Neural crest cell (in vitro differentiated cells): ENCODE data around the gene EIF4G3. TPM values are rescaled to one million over a fixed set of nuclear protein-coding genes. Genes with fewer than 3 reads are reported as not detected.
"Not testable (repeated sequence)": the region's sequence is repeated elsewhere in the genome, so short reads cannot be mapped to it uniquely, and the experiment has no call there.

ENCODE experiments used
- DNase-seq: peaks from one replicate; pipeline ENCODE4 v3.0.0; 2021; ENCODE audit warnings: low read depth, mixed read lengths, low spot score
- H3K27ac Mint-ChIP-seq: one replicate; pipeline ENCODE4 v1.8.0; 2021; ENCODE audit warnings: mild to moderate bottlenecking, mixed read lengths; ENCODE audit not compliant: unreplicated experiment
- H3K27me3 Mint-ChIP-seq: 2 replicates; pipeline ENCODE4 v1.8.0; 2021; ENCODE audit warnings: low read depth, mild to moderate bottlenecking, mixed read lengths
- H3K36me3 Mint-ChIP-seq: 2 replicates; pipeline ENCODE4 v1.8.0; 2021; ENCODE audit warnings: low read depth, mild to moderate bottlenecking, mixed read lengths
- H3K4me1 Mint-ChIP-seq: 2 replicates; pipeline ENCODE4 v1.8.0; 2021; ENCODE audit warnings: mixed read lengths
- H3K4me3 Mint-ChIP-seq: one replicate; pipeline ENCODE4 v1.8.0; 2021; ENCODE audit warnings: mild to moderate bottlenecking, mixed read lengths
- H3K9me3 Mint-ChIP-seq: 2 replicates; pipeline ENCODE4 v1.8.0; 2021; ENCODE audit warnings: mixed read lengths
- CTCF ChIP-seq: fragments of 200-600 bp; sonication (generic); conservative IDR thresholded peaks from 2 replicates; pipeline ENCODE4 v1.5.0; 2021; ENCODE audit warnings: antibody characterized with exemption, mild to moderate bottlenecking
- total RNA-seq: library from RNA; stranded (reverse); gene quantifications from 2 replicates; pipeline ENCODE4 v1.2.1, GENCODE V29; 2021

The EIF4G3 gene
- total RNA-seq, 1 donor from 2014 or later: 97.5 TPM

- Mint-ChIP-seq H3K4me3 (no peak overlapping the region), H3K27me3 (no peaks in the 10 kb centered on the region), H3K9me3 (no peaks in the 10 kb centered on the region), H3K27ac (no peak overlapping the region), H3K36me3 (no peaks in the 10 kb centered on the region), H3K4me1 (peaks cover 6% of the 10 kb centered on the region)
- DNase-seq: no peak
- TF ChIP-seq CTCF: no peak
Measured at GRCh38 chr1:20921285-20921684, 255.4 kb downstream of the EIF4G3 start.

GRCh38 chr1:20913242-20913641, 263.5 kb downstream of the EIF4G3 start:
- H3K36me3 Mint-ChIP-seq: peaks cover 10% of the 10 kb centered on the region
- no peak overlapping the region for H3K27ac Mint-ChIP-seq
- H3K4me3 Mint-ChIP-seq: no peak overlapping the region
- H3K9me3 Mint-ChIP-seq: no peaks in the 10 kb centered on the region
- no peak for DNase-seq
- no peaks in the 10 kb centered on the region for H3K27me3 Mint-ChIP-seq
- peaks cover 3% of the 10 kb centered on the region for H3K4me1 Mint-ChIP-seq
- no peak for TF ChIP-seq CTCF

GRCh38 chr1:20907526-20907925, 269.2 kb downstream of the EIF4G3 start:
- not testable (repeated sequence) for H3K4me3 Mint-ChIP-seq, H3K36me3 Mint-ChIP-seq, H3K4me1 Mint-ChIP-seq

GRCh38 chr1:20903437-20903836, 273.3 kb downstream of the EIF4G3 start:
- no peaks in the 10 kb centered on the region for H3K27me3 Mint-ChIP-seq
- no peak for TF ChIP-seq CTCF
- H3K27ac Mint-ChIP-seq: no peak overlapping the region
- no peaks in the 10 kb centered on the region for H3K4me1 Mint-ChIP-seq
- no peak for DNase-seq
- no peak overlapping the region for H3K4me3 Mint-ChIP-seq
- H3K9me3 Mint-ChIP-seq: no peaks in the 10 kb centered on the region
- H3K36me3 Mint-ChIP-seq: peaks cover 3% of the 10 kb centered on the region

More at GRCh38 chr1:20907526-20907925, 269.2 kb downstream of the EIF4G3 start:
- not testable (repeated sequence) for H3K27me3 Mint-ChIP-seq, DNase-seq, H3K27ac Mint-ChIP-seq, H3K9me3 Mint-ChIP-seq

GRCh38 chr1:20900056-20900455, 276.6 kb downstream of the EIF4G3 start:
- Mint-ChIP-seq H3K9me3 (no peaks in the 10 kb centered on the region), H3K4me3 (no peak overlapping the region), H3K27me3 (no peaks in the 10 kb centered on the region), H3K4me1 (no peaks in the 10 kb centered on the region), H3K36me3 (no peaks in the 10 kb centered on the region), H3K27ac (no peak overlapping the region)
- no peak for DNase-seq
- no peak for TF ChIP-seq CTCF

- Mint-ChIP-seq H3K27ac (no peak overlapping the region), H3K4me1 (no peaks in the 10 kb centered on the region), H3K4me3 (no peak overlapping the region), H3K27me3 (no peaks in the 10 kb centered on the region), H3K9me3 (no peaks in the 10 kb centered on the region), H3K36me3 (no peaks in the 10 kb centered on the region)
- no peak for DNase-seq
- TF ChIP-seq CTCF: no peak
Measured at GRCh38 chr1:20899154-20899972, 277.3 kb downstream of the EIF4G3 start.
